GM18511 (cell line): ENCODE results near the gene LAMB1.

Experiments
- ATAC-seq: cut with Tn5 transposase; IDR thresholded peaks from one replicate; pipeline ENCODE4 v1.9.1; 2021; ENCODE audit warnings: mild to moderate bottlenecking, moderate library complexity; ENCODE audit not compliant: unreplicated experiment

Gene LAMB1

DNA sequence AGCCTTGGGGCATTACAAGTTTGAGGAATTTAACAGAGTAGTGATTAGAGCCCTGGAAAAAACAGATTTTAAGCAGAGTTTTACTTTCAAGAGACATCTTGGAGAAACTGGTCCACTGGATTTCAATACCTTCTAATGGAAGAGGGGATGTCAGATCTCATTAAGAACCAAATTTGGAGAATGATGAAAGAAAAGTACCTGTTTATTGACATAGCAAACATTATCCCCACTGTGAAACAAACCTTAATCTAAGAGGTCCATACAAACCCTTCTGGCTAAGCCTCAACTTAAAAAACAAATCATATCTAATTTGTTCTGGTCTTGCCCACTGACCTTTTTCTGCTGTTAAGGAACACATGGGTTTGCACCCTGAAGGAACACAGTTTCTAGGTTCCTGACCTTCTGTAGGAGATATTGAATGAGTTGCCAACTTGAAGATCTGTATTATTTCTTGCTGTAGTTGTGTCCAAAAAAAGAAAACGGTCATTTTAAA is 53.5 kb downstream of the LAMB1 start:
- ATAC-seq = no peak

DNA sequence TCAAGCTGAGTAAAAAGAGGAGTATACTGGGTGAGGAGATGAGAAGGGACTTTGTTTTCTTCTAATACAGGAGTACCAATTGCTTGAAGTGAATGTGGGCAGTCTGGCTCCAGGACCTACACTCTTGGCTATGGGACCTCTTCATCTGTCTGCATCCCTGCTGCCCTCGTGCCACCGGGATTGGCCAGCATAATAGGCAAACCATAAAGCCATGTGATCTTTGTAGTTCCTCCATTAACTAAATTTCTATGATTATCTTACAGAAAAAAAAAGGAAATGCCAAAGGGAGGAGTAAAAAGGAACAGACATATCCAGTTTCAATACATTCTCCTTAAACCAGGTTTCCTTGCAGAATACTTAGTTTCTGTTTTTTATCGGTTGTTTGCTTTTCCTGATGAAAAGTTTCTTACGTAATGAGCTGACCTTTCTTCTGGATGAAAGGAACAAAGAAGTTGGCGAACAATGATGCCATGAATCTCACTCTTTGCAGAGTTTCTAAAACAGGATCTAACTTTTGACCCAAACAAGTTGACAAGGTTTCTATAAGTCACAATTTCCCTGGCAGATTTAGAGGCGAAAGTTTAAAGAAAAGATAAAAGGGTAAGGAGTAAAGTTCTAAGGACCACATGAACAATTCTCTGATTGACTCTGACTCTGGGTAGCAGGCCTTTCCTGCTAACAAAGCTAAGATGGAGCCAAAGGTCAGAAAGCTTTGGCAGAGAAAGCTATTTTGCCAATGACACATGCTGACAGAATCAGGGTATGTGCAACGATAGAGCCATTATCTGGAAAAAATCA is 54.1 kb downstream of the LAMB1 start:
- ATAC-seq = no peak

DNA sequence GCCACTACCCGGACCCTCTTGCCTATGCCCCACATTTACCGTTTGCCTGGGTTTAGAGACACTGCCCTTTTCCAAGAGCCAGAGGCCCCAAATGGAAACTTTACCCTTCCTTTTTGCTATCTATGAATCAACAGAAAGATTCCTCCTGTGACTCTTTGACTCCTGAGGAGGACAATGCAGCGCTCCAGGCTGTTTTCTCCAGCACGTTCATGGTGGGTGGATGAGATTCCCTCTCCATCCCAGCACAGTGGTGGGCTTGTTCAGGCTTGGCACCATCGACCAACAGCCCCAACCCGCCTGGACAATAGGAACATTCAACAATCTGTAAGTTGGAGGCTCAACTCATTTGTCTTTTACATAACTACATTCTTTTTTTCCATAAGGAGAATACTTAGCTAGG is 56.1 kb downstream of the LAMB1 start:
- ATAC-seq = no peak

DNA sequence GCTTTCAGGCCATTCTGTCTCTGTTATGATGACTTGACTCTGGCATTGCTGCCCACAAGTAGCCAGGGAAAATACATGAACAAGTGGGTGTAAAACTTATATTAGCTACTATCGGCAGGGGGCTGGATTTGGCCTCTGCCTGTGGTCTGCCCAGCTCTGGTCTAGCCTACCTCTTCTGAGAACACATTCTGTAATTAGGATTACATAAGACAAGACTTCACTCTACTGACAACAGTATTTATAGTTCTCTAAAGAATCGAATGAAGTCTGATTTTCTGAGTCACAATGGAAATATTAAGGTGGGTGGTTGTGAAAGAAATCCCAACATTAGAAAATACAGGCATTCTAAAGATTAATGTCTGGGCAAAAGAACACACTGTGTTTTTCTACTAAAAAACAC is 56.5 kb downstream of the LAMB1 start:
- no peak for ATAC-seq

DNA sequence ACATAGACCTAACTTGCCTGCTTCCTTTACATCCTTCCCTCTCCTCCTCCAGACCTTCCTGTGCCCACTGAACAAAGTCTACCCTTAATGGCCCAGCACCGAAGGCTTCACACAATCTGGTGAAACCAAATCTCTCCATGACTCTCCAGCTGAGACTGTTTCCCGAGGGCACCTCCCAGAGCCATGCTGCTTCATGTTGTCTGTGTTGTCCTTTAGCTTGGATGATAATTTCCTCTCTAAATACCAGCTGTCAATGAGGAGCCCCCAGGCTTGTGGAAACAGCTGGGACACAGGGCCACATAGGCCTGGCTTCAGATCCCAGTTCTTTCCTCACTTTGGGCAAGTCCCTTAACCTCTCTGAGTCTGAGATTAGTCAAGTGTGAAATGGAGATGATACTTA is 57.6 kb downstream of the LAMB1 start:
- no peak for ATAC-seq

DNA sequence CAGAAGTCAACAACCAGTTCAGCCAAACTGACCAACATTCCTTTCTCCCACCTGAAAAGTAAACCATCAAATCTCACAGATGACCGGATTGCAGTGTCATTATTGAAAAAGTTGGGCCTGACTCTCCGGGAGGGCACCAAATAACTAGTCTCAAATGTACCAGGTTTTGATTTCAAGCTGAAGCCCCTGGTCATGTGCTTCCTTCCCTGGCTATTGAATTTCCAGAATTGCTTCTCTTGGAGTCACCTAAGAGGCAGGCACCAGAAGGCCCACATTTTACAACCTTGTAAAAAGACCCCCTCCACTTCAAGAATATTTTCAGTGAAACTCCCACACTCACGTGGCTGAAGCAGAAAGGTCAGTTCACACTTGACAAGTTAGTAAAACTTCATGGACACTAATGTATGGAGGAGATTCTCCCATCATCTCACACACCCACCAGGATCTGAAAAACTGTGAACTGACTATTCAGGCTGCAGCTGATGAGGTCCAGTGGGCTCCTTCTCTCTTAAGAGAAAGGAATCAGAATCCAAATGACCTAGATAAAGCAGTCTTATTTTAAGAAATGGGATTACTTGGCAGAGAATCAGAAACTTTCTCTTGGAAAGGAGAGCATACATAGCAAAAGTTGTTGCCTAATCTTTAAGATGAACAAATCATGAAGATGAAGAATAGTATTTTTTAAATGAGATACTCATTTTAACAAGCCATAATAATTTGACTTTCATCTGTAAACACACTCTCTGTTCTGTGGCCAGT is 58.4 kb downstream of the LAMB1 start:
- no peak for ATAC-seq

DNA sequence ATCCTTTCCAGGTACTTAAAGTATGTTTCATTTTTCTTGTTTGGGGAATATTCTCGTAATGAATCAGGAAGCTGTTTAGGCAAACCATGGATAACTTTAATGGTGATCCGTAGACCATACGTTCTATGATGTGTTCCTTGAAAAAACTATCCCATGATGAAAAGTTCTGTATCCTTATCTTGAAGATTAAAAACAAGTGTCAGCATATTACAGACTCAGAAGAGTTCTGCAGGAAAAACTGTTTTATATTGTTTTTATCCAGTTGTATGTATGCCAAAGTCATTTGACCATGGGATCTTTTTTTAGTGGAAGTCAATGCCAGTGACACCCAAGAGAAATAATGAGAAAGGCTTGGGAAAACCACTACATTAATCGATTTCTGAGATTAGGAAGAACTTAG is 59.9 kb downstream of the LAMB1 start:
- no peak for ATAC-seq

DNA sequence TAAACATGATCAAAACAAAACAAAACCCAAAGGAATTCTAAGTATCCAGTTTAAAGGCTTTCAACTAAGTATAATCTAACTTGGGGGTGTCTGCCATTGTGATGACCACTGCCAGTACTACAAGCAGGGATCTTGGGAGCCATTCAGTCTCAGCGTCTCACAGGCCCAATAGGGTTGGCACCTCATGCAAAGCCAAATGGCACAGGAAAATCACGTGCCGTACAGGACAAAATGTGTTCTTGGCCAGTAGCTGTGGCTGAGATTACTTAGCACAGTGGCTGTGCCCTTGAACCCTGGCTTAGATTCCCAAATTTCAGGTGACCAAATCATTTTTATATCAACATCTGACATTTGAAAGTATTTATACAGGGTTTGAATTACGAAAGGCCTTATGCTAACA is 62.0 kb downstream of the LAMB1 start:
- ATAC-seq = no peak

DNA sequence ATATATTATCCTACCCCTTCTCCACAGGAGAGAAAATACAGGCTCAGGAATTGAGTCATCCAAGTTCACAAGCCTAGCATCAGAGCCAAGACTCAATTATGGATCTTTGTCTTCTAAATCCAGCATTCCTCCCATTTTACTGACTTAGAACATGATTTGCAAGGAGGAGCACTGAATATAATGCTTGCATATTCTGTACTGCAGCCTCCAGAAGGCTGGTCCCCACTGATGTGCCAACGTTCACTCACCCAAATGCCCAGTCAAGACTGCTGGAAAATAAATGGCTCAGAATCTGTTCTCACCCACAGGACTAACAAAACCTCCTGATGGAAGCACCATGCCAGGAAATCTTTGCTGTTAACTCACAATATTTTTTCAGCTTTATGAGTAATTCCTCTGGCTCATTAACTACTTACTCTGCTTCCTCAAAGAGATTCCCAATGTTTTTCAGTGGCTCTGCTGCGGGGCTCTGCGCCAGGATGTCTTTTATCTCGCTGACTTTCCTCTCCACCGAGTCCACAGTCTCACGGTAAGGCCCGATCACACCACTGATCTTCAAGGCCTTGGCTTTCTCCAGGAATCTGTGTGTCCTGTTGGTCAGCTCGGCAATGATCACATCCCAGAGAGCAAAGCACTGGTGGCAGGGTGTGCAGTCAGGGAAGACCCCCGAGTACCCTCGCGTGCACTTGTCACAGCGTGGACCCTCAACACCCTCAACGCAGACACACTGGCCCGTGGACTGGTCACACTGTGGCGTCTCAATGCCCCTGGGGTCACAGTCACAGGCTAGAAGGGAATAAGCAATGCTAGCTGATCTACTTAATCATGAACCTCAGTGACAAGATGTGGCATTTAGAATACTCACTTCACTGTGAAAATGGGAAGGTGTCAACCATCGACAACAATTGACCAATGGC is 63.1 kb downstream of the LAMB1 start:
- no peak for ATAC-seq

DNA sequence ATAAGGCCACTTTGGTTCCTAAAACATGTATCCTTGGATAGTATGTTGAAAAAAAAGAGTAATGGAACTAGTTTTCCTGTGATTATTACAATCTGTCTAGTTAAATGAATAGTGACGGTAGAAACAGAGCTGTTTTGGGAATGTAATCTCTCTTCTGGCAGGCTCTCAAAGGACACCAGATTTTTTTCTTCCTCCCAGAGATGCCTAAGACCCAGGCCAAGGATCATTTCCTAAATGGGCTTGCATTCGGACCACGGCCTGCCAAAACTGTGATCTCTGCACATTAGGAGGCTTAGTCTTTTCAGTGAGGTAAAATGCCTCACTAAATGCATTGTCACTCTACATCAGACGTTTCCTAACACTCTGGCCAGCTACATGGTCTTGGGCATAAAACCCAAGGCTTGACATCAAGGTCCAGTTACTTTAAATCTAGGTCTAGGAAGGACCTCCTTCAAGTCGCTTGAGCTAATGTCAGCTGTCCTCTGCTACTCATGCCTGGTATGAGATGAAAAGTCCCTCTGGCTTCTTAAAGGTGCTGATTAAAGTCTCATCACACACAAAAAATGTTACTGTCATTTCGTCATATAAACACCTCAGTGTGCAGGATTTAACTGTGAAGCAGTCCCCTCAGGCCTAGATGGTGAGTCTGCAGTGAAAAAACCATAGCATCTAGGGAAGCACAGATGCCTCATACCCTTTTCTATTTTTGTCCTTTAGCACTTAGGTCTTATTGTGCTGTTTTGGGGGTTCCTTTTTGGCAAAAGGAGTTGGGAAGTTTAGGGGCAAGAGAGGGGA is 64.3 kb downstream of the LAMB1 start:
- no peak for ATAC-seq

DNA sequence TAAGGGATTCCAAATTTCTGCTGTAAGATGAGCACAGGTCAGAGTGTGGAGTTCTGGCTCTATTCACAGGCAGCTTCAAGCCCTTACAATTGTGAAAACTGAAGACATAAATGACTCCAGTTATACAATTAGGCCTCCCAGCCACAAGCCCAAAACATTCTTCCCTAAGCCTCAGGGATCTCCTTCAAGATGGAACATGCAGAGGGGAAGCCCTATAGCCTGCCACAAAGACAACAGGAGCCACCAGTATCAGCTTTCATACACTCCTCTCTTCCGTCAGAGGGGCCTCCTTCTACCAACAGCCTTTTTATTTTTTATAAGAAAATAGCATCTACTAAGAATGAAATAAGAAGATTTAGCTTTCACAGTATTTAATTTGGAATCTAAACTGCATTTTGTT is 65.4 kb downstream of the LAMB1 start:
- ATAC-seq = no peak

DNA sequence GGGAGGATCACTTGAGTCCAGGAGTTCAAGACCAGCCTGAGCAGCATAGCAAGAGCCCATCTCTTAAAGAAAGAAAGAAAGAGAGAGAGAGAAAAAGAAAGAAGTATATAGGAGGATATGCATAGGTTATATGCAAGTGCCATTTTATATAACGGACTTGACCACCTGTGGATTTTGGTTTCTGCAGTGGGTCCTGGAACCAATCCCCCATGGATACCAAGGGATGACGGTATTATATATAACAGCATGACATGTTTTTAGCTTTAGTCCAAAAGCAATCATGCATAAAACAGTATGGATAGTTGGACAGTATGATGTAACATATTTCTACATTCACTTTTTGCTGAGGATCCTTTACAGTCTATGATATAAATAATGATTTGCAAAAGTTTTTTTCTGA is 66.6 kb downstream of the LAMB1 start:
- ATAC-seq = no peak

DNA sequence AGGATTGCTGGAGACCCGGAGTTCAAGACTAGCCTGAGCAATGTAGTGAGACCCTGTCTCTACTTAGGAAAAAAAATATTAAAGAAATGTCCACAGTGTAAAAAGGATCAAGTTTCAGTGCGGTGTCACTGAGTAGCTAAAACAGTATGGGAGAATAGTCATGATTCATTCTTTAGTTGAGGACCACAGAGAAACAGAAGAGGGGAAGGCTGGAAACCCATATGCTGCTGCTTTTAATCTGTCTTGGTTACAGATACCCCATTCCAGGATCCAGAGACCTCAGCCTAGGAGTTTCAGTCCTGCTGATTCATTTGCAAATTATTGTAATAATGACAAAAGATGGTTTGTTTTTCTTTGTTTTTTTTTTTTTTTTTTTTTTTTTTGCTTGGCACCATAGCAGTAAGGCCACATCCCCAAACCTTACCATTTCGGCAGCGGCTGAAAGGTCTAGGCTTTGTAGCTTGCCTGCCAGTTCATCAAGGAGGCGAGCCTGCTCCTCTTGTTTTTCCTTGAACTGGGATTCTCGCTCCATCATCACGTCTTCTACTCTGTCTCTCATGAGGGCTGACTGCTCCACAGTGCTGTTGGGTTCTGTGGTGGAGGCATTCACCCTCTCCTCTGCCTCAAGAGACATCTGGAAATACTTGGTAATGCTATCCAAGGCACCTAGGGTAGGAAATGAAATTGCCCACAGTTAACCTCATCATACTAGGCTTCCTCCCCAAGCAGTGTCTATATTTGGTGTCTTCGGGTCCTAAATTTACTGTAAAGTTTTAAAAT is 67.8 kb downstream of the LAMB1 start:
- no peak for ATAC-seq

DNA sequence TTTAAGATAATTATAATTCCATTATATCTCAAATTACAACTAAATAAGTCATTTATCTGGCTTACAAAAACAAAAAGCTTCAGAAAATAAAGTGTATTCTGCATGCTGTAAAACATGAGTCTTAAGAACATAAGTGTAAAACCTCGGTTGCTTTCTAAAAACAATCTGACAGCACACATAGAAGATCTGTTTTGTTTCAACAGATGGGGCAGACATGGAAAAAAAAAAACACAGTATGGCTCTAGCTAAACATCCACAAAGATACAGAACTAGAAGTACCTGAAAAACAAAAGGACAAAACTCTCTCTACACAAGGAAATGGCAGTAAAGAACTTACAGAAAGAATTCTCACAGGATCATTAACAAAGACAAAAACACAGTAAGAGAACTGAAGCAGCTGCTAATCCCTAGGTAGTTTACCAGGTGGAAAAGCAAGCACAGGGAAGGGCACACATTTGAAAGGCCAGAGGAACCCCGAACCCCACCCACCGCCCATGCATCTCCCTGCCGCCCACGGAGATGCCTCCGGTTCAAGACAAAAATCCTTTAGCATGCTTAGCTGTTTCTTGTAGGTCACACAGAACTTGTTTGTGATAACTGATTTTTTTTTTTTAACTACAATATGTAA is 69.5 kb downstream of the LAMB1 start:
- no peak for ATAC-seq

DNA sequence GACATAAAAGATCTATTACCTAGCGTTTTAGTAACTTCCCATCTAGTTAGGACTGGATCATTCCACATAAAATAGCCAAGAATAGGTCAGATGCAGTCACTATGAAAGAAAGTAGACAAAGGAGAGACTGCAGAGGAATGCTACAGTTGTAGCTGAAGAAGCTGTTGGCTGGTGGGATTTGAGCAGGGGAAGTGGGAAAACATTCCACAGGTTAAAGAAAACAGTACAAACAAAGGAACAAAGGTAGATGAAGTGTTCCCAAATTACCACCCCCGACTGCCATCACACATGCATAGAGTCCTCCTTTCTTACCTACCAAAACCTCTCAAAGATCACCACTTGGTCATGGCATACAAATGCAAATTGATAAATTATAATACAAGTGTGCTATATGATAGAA is 70.2 kb downstream of the LAMB1 start:
- no peak for ATAC-seq

DNA sequence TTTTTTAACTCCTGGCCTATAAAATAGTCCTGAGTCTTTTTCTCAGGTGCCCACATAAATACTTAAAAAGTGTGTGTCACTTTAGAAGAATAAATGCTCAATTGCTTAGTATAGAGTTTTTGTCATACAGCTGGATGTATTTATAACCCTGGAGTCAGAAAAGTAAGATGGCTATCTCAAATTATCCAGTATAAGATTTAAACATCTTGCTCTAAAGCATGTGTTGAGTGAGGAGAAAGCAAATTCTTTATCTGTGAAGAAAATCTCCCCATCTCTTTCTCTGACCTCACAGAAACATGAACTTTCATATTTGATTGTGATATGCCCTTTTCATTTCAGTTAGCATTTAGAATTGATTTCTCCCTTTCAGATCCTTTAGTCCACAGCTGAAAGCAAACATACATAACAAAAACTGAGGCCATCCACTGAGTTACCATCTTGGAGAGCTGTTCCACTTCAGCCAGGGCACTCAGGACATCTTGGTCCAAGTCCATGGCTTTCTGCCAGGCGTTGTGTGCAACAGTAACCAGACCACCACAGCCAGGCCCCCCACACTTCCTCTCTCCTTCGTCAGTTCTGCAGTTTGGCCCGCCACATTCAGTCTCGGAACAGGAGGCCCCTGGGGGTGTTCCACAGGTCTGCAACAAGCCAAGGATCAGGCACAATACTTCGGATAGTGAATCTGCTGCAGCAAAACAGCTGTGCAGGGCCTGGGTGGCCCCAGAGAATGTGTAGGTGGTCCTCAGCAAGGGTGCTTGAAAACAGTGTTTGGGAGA is 71.0 kb downstream of the LAMB1 start:
- ATAC-seq = no peak

DNA sequence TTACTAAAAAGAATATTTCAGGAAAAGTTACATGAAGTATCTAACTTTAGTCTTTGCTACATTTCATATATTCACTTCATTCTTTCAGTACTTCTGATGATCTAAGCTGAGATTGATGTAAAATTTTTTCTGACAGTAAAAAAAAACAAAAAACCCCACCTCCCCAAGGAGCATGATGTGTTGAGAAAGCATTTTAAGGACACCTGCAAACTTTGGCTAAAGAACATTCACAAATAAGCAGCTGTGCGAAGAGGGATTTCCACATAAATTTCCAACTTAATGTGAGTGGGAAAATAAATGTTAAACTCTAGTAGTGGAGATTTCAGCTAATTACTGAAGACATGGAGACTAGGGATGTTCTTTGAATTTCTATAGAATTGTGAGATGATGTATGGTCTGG is 76.5 kb downstream of the LAMB1 start:
- ATAC-seq = no peak

DNA sequence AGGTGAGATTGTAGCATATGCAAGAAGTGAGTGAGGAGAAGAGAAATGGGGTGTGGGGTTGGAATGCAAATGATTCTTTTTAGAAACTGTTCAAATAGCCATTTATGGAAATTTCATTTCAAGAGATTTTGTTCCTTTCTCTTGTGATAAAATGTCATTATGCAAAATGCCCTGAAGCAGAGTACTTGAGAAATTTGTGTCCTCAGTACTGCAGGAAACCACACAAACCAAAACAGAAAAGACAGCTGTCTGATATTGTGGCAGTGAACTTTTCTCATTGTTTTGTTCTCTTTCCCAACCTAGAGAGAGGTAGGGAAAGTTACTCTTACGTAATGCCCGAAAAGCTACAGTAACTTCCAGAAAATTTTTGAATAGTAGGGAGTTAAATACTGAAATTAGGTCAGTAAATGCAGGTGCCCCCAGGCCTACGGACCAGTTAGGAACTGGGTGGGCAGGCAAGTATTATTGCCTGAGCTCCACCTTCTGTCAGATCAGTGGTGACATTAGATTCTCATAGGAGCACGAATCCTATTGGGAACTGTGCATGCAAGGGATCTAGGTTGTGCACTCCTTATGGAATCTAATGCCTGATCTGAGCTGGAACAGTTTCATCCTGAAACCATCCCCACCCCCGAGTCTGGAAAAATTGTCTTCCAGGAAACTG is 78.0 kb downstream of the LAMB1 start:
- peak; percentile 90 for ATAC-seq
